Islet of Langerhans (tissue), 1 donor: ENCODE measurements around the gene THSD7B.

Source experiments
- FAIRE-seq: peaks from one replicate; lab custom pipeline; 2011; peaks lifted over from hg19 to GRCh38; lab: Jason Lieb, UNC

THSD7B gene

GRCh38 chr2:137381731-137382130 is 616.4 kb downstream of the THSD7B start:
- no peak for FAIRE-seq

- no peak for FAIRE-seq
Observed at GRCh38 chr2:137383391-137383790, 618.0 kb downstream of the THSD7B start.

GRCh38 chr2:137387044-137387443 is 621.7 kb downstream of the THSD7B start:
- FAIRE-seq, result no peak

GRCh38 chr2:137405496-137405895 is 640.2 kb downstream of the THSD7B start:
- no peak for FAIRE-seq

GRCh38 chr2:137411585-137411984 is 646.2 kb downstream of the THSD7B start:
- no peak for FAIRE-seq

- FAIRE-seq, result no peak
Observed at GRCh38 chr2:137420744-137421143, 655.4 kb downstream of the THSD7B start.

GRCh38 chr2:137435162-137435561 is 669.8 kb downstream of the THSD7B start:
- no peak for FAIRE-seq

- FAIRE-seq, result no peak
Observed at GRCh38 chr2:137437386-137437785, 672.0 kb downstream of the THSD7B start.

GRCh38 chr2:137444970-137445369 is 679.6 kb downstream of the THSD7B start:
- FAIRE-seq, result no peak

GRCh38 chr2:137449454-137449853 is 684.1 kb downstream of the THSD7B start:
- FAIRE-seq, result no peak

GRCh38 chr2:137454886-137455285 is 689.5 kb downstream of the THSD7B start:
- no peak for FAIRE-seq

- FAIRE-seq, result no peak
Observed at GRCh38 chr2:137467246-137467862, 702.0 kb downstream of the THSD7B start.

- no peak for FAIRE-seq
Observed at GRCh38 chr2:137493261-137493660, 727.9 kb downstream of the THSD7B start.

- FAIRE-seq, result no peak
Observed at GRCh38 chr2:137500599-137500998, 735.3 kb downstream of the THSD7B start.

- no peak for FAIRE-seq
Observed at GRCh38 chr2:137507237-137507636, 741.9 kb downstream of the THSD7B start.

- no peak for FAIRE-seq
Observed at GRCh38 chr2:137508739-137509384, 743.5 kb downstream of the THSD7B start.

- no peak for FAIRE-seq
Observed at GRCh38 chr2:137511526-137511925, 746.2 kb downstream of the THSD7B start.

GRCh38 chr2:137521653-137522619 is 756.6 kb downstream of the THSD7B start:
- no peak for FAIRE-seq

- no peak for FAIRE-seq
Observed at GRCh38 chr2:137522620-137523011, 757.3 kb downstream of the THSD7B start.

GRCh38 chr2:137523931-137524330 is 758.6 kb downstream of the THSD7B start:
- FAIRE-seq, result no peak

- FAIRE-seq, result no peak
Observed at GRCh38 chr2:137525132-137525531, 759.8 kb downstream of the THSD7B start.

- FAIRE-seq, result no peak
Observed at GRCh38 chr2:137525641-137526190, 760.4 kb downstream of the THSD7B start.

GRCh38 chr2:137535897-137536296 is 770.6 kb downstream of the THSD7B start:
- no peak for FAIRE-seq
